Hepatocyte (in vitro differentiated cells): ENCODE results near the gene LEMD3.

ENCODE experiments used
- CTCF ChIP-seq: fragments of 200-600 bp; sonication (generic); IDR thresholded peaks from 2 replicates; pipeline ENCODE4 v1.5.1; 2016; ENCODE audit warnings: antibody characterized with exemption, mild to moderate bottlenecking; ENCODE audit not compliant: poor library complexity
- EZH2 ChIP-seq: fragments of 200-600 bp; sonication (generic); IDR thresholded peaks from 2 replicates; pipeline ENCODE4 v1.6.1; 2016; ENCODE audit warnings: antibody characterized with exemption, mild to moderate bottlenecking, borderline replicate concordance

GRCh38 chr12:65276916-65277530, 107.6 kb downstream of the LEMD3 start:
- TF ChIP-seq CTCF (no peak), EZH2 (no peak)
